Activated CD8-positive, alpha-beta memory T cell treated with anti-CD3 and anti-CD28 coated beads for 36 hours (primary cell): ENCODE results near the gene LFNG. TPM values are rescaled to one million over a fixed set of nuclear protein-coding genes. Genes with fewer than 3 reads are reported as not detected.

Experiments used
- CTCF ChIA-PET: fragments of 350-600 bp; sonication (Branson Sonifier 250); formaldehyde crosslinking; loops from one replicate; lab custom pipeline; 2021; ENCODE audit warnings: antibody characterized with exemption; lab: Charles Lee
- POLR2A ChIA-PET: fragments of 350-600 bp; sonication (Branson Sonifier 250); formaldehyde crosslinking; loops from one replicate; lab custom pipeline; 2021; ENCODE audit warnings: antibody characterized with exemption; lab: Charles Lee
- total RNA-seq, 2 experiments: library from RNA; stranded (reverse); gene quantifications; one replicate each; pipeline ENCODE4 v1.2.3, GENCODE V29; 2021

Gene LFNG
- total RNA-seq, 2 experiments from 2014 or later: 22.4 to 24.2 TPM

- CTCF ChIA-PET: interaction anchor here (0.8 to 1.0 kb wide), 2 partner anchors 9 to 11 kb away, joined by 3 to 4 read pairs; no protein-coding TSS in a partner anchor
- POLR2A ChIA-PET: interaction anchor here (1.0 to 1.4 kb wide), 2 partner anchors 11 to 18 kb away, joined by 3 to 4 read pairs; no protein-coding TSS in a partner anchor
Measured at GRCh38 chr7:2510909-2511768, 8.4 kb upstream of the LFNG start.

GRCh38 chr7:2511769-2512168 lies 7.8 kb upstream of the LFNG start:
- ChIA-PET CTCF (no interaction called here), POLR2A (interaction anchor here (1.0 kb wide), 1 partner anchor 11 kb away, joined by 4 read pairs; no protein-coding TSS in a partner anchor)

- ChIA-PET POLR2A (interaction anchor here (0.6 kb wide), 1 partner anchor 203 kb away, joined by 5 read pairs; no protein-coding TSS in a partner anchor), CTCF (interaction anchor here (0.6 kb wide), 1 partner anchor 43 kb away, joined by 3 read pairs; no protein-coding TSS in a partner anchor)
Measured at GRCh38 chr7:2512179-2512661, 7.4 kb upstream of the LFNG start.

GRCh38 chr7:2512713-2513112 lies 6.9 kb upstream of the LFNG start:
- ChIA-PET POLR2A (interaction anchor here (0.6 kb wide), 1 partner anchor 203 kb away, joined by 5 read pairs; no protein-coding TSS in a partner anchor), CTCF (interaction anchor here (0.6 kb wide), 1 partner anchor 43 kb away, joined by 3 read pairs; no protein-coding TSS in a partner anchor)

GRCh38 chr7:2513702-2514101 lies 5.9 kb upstream of the LFNG start:
- POLR2A ChIA-PET: no interaction called here
- CTCF ChIA-PET: no interaction called here

GRCh38 chr7:2514473-2515423 lies 4.8 kb upstream of the LFNG start:
- ChIA-PET POLR2A (no interaction called here), CTCF (no interaction called here)

- POLR2A ChIA-PET: no interaction called here
- CTCF ChIA-PET: no interaction called here
Measured at GRCh38 chr7:2515424-2516193, 4.0 kb upstream of the LFNG start.

GRCh38 chr7:2516194-2516555 lies 3.4 kb upstream of the LFNG start:
- CTCF ChIA-PET: no interaction called here

GRCh38 chr7:2517026-2517425 lies 2.5 kb upstream of the LFNG start:
- CTCF ChIA-PET: interaction anchor here (1.3 kb wide), 1 partner anchor 9 kb away, joined by 3 read pairs; no protein-coding TSS in a partner anchor
- POLR2A ChIA-PET: interaction anchor here (1.1 kb wide), 1 partner anchor 12 kb away, joined by 3 read pairs; no protein-coding TSS in a partner anchor

More at GRCh38 chr7:2516194-2516555, 3.4 kb upstream of the LFNG start:
- POLR2A ChIA-PET: no interaction called here

GRCh38 chr7:2517678-2518507 lies 1.7 kb upstream of the LFNG start:
- ChIA-PET POLR2A (interaction anchor here (1.1 kb wide), 1 partner anchor 11 kb away, joined by 3 read pairs; no protein-coding TSS in a partner anchor), CTCF (interaction anchor here (1.3 kb wide), 1 partner anchor 10 kb away, joined by 3 read pairs; no protein-coding TSS in a partner anchor)

- CTCF ChIA-PET: no interaction called here
- POLR2A ChIA-PET: no interaction called here
Measured at GRCh38 chr7:2518737-2519118, 846 bp upstream of the LFNG start.

- CTCF ChIA-PET: interaction anchor here (0.5 to 1.3 kb wide), 2 partner anchors 9 to 565 kb away, joined by 3 to 4 read pairs; no protein-coding TSS in a partner anchor
Measured at GRCh38 chr7:2520131-2520760, 672 bp downstream of the LFNG start.

GRCh38 chr7:2520761-2521290 lies 1.3 kb downstream of the LFNG start:
- ChIA-PET CTCF (interaction anchor here (1.3 kb wide), 1 partner anchor 10 kb away, joined by 4 read pairs; no protein-coding TSS in a partner anchor), POLR2A (interaction anchor here (1.4 to 2.6 kb wide), 2 partner anchors 9 to 39 kb away, joined by 4 to 18 read pairs; partner anchors contain the start of gene IQCE)

More at GRCh38 chr7:2520131-2520760, 672 bp downstream of the LFNG start:
- POLR2A ChIA-PET: interaction anchor here (2.6 kb wide), 1 partner anchor 10 kb away, joined by 18 read pairs; no protein-coding TSS in a partner anchor

- CTCF ChIA-PET: interaction anchor here (1.0 kb wide), 1 partner anchor 11 kb away, joined by 3 read pairs; no protein-coding TSS in a partner anchor
- POLR2A ChIA-PET: interaction anchor here (1.1 to 2.6 kb wide), 4 partner anchors 9 to 168 kb away, joined by 3 to 18 read pairs (median 4); partner anchors contain the start of gene IQCE
Measured at GRCh38 chr7:2521341-2521745, 1.8 kb downstream of the LFNG start.

GRCh38 chr7:2521952-2522591 lies 2.5 kb downstream of the LFNG start:
- POLR2A ChIA-PET: interaction anchor here (0.6 to 2.6 kb wide), 7 partner anchors 8 to 168 kb away, joined by 3 to 18 read pairs (median 4); partner anchors contain the start of gene IQCE
- CTCF ChIA-PET: interaction anchor here (1.0 to 1.3 kb wide), 3 partner anchors 11 to 188 kb away, joined by 3 to 6 read pairs (median 3); no protein-coding TSS in a partner anchor
